ENCODE data around the gene ATXN7. TPM values are rescaled to one million over a fixed set of nuclear protein-coding genes. Genes with fewer than 3 reads are reported as not detected.

ATXN7 gene
- total and polyA plus RNA-seq, 2 of the 13 experiments (the other 11 are each of a cell fraction or from before 2014, with no cell fraction given) = 13.8 to 20.0 TPM

GRCh38 chr3:63945558-63946096, 82.0 kb downstream of the ATXN7 start (continued):
- TF ChIP-seq RBM39 (IDR thresholded peaks at IDR 0.05; ENCODE audit: low read depth, low read length, poor library complexity, severe bottlenecking) (no peak), ARID5B (CRISPR knock-in tag; IDR thresholded peaks at IDR 0.05) (peak; percentile 25; the same call in 1 of the 2 replicates), ZNF644 (CRISPR knock-in tag; IDR thresholded peaks at IDR 0.05; ENCODE audit: low read depth) (peak; percentile 75; the same call in 1 of the 2 replicates), HES4 (CRISPR knock-in tag; IDR thresholded peaks at IDR 0.05; ENCODE audit: borderline replicate concordance) (no peak), SAP130 (CRISPR knock-in tag; IDR thresholded peaks at IDR 0.05; ENCODE audit: low read depth) (peak; percentile 57), ZNF33B (CRISPR knock-in tag; IDR thresholded peaks at IDR 0.05) (no peak), TFAP4 (IDR thresholded peaks at IDR 0.05; ENCODE audit: borderline replicate concordance, low read depth) (peak; percentile 89), PHF21A (CRISPR knock-in tag; IDR thresholded peaks at IDR 0.05) (peak; percentile 55; the same call in 1 of the 2 replicates), SMARCE1 (IDR thresholded peaks at IDR 0.05; ENCODE audit: borderline replicate concordance) (no peak), ETV5 (CRISPR knock-in tag; IDR thresholded peaks at IDR 0.05; ENCODE audit: borderline replicate concordance) (peak; percentile 49; the same call in 1 of the 2 replicates), FOXA1 (IDR thresholded peaks at IDR 0.05) (no peak), FOXA1 (CRISPR knock-in tag; IDR thresholded peaks at IDR 0.05) (peak; percentile 84), FOXP4 (CRISPR knock-in tag; IDR thresholded peaks at IDR 0.05) (peak; percentile 42; the same call in 1 of the 2 replicates), ELF3 (CRISPR knock-in tag; IDR thresholded peaks at IDR 0.05) (peak; percentile 46), MED1 (CRISPR knock-in tag; IDR thresholded peaks at IDR 0.05) (peak; percentile 46; the same call in 1 of the 2 replicates), HHEX (CRISPR knock-in tag; IDR thresholded peaks at IDR 0.05) (no peak), CENPX (CRISPR knock-in tag; IDR thresholded peaks at IDR 0.05) (no peak), TEAD3 (CRISPR knock-in tag; optimal IDR thresholded peaks at IDR 0.05; ENCODE audit: borderline replicate concordance) (peak; percentile 66), SOX6 (IDR thresholded peaks at IDR 0.05) (no peak), SOX6 (CRISPR knock-in tag; IDR thresholded peaks at IDR 0.05) (0 out of 2 replicates have a peak, but pooled peaks have one; percentile 18), ZBTB42 (CRISPR knock-in tag; IDR thresholded peaks at IDR 0.05) (0 out of 2 replicates have a peak, but pooled peaks have one; percentile 39)

All from HepG2 (cell line).